ENCODE measurements around the gene FAM171A1.

FAM171A1 gene

DNA sequence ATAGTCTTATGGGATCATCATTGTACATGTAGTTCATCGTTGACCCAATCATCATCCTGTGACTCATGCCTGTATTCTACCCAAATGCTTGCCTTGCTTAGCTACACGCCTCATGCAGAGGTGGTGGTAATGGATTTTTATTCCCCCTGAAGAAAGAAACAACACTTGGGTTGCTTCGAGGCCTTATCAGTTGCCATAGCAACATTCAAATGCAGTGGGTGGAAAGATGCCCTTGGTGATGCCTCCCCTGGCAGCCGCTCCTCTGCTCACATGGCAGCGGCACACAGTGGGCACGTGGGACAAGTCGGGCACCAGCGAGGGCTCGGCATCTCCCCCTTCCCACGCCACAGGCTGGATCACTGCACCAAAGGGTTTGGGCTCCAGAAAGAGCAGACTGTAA, 148.6 kb downstream of the FAM171A1 start:
- FAIRE-seq (no peak), DNase-seq (ENCODE audit: insufficient read length, low spot score) (no peak)
- TF ChIP-seq, protein P1, sequence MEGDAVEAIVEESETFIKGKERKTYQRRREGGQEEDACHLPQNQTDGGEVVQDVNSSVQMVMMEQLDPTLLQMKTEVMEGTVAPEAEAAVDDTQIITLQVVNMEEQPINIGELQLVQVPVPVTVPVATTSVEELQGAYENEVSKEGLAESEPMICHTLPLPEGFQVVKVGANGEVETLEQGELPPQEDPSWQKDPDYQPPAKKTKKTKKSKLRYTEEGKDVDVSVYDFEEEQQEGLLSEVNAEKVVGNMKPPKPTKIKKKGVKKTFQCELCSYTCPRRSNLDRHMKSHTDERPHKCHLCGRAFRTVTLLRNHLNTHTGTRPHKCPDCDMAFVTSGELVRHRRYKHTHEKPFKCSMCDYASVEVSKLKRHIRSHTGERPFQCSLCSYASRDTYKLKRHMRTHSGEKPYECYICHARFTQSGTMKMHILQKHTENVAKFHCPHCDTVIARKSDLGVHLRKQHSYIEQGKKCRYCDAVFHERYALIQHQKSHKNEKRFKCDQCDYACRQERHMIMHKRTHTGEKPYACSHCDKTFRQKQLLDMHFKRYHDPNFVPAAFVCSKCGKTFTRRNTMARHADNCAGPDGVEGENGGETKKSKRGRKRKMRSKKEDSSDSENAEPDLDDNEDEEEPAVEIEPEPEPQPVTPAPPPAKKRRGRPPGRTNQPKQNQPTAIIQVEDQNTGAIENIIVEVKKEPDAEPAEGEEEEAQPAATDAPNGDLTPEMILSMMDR (IDR thresholded peaks at IDR 0.05; ENCODE audit: insufficient read depth, missing control alignments) = no peak

DNA sequence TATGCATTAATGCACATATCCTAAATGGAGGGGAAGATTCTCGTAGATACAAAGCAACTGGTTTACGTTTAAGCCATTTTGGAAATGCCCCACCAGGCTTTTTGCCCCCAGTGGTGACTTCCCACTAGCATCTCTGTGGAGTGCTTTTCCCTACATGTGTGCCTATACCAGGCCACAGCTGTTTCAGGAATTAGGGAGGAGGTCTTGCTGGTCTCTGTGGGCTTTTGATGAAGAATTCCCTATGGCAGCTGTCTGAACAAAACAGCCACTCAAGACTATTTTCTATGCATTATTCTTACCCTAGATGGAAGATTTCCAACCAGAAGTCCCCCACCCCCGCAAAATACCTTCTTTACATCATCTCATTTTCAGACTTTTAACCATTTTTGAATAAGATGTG, 150.6 kb downstream of the FAM171A1 start:
- DNase-seq (ENCODE audit: insufficient read length, low spot score) (no peak), FAIRE-seq (no peak)
- TF ChIP-seq, protein P1 (IDR thresholded peaks at IDR 0.05; ENCODE audit: insufficient read depth, missing control alignments) = no peak

DNA sequence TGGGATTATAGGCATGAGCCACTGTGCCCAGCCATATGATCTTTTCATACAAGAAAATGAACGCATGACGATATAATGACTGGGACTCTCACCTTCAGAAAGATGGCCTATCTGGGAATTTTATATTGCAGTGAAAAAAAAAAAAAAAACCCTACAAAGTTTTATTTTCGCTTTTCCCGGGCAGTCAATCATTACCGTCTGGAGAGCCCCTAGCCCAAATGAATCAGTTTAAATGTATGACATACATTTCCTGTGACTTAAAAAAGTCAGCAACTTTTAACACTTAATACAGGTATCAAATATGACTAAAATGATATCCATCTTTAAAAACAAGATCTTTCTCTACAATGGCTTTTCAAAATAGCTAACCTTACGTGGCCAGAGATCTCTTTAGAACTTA, 154.4 kb downstream of the FAM171A1 start:
- DNase-seq (ENCODE audit: insufficient read length, low spot score) = no peak
- TF ChIP-seq, protein P1 (IDR thresholded peaks at IDR 0.05; ENCODE audit: insufficient read depth, missing control alignments) = no peak
- FAIRE-seq = no peak

DNA sequence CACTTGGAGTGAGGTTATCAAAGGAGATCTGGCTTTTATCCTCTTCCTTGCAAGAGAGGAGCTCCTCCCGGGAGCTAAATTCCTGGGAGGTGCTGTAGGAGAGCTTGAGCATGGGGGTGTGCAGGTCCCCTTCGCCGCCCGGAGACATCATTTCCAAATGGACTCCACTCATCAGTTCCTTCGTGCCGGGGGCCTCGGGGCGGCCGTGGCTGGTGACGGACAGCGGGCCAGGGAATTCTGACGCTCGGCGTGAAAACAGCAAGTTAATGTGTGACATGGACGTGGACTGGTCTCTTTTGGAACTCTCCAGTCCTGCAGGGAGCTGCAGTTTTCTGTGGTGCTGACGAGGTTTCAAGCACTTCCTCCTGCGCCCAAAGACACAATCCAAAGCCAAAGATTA, 156.9 kb downstream of the FAM171A1 start:
- TF ChIP-seq, protein P1 (IDR thresholded peaks at IDR 0.05; ENCODE audit: insufficient read depth, missing control alignments) = no peak
- no peak for FAIRE-seq
- DNase-seq (ENCODE audit: insufficient read length, low spot score) = no peak

GRCh38 chr10:15213461-15213861, 157.6 kb downstream of the FAM171A1 start:
- DNase-seq (ENCODE audit: insufficient read length, low spot score) (no peak), FAIRE-seq (no peak)
- TF ChIP-seq, protein P1 (IDR thresholded peaks at IDR 0.05; ENCODE audit: insufficient read depth, missing control alignments) = no peak

DNA sequence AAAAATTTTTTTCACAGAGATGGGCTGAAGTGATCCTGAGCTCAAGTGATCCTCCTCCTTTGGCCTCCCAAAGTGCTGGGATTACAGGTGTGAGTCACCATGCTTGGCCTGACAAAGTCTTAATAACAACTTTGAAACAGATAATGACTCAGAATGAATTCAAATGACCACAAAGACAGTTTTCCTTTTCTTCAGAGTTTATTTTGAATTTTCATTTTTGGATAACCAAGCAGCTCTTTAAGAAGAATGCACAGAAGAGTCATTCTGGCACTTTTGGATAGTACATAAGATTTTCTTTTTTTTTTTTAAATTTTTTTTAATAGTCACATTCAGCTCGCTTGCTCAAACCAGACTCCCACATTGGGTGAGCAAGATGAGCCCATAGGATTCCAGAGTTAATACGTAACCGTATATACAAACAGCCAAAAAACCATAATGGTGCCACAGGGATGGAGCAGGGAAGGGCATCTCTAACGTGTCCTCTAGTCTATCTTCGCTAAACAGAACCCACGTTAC, 159.6 kb downstream of the FAM171A1 start:
- DNase-seq (ENCODE audit: insufficient read length, low spot score) = no peak
- TF ChIP-seq, protein P1 (IDR thresholded peaks at IDR 0.05; ENCODE audit: insufficient read depth, missing control alignments) = no peak
- no peak for FAIRE-seq

DNA sequence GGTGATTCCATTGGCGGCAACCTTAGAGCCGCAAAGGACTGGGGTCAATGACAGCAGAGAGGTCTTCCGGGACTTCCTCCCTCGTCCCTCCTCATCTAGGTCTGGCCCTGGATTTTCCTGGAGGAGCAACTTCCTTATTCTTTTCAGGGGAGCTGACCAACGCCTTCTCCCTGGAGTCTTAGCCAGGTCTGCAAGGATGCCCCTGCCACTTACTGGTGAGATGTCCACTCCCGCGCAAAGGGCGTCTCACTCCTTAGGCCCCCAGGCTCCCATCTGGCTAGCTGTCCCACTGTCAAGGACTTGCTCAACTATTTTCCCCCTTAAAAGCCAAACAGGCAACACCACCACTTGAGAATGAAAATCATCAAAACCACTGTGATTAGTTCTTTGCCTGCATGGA, 160.6 kb downstream of the FAM171A1 start:
- FAIRE-seq = no peak
- TF ChIP-seq, protein P1 (IDR thresholded peaks at IDR 0.05; ENCODE audit: insufficient read depth, missing control alignments) = no peak
- DNase-seq (ENCODE audit: insufficient read length, low spot score) = no peak
